HG02642 (cell line): ENCODE data around the gene FAM89A.
"Not testable (repeated sequence)": the region's sequence is repeated elsewhere in the genome, so short reads cannot be mapped to it uniquely, and the experiment has no call there.

Experiments
- ATAC-seq: cut with Tn5 transposase; IDR thresholded peaks from one replicate; pipeline ENCODE4 v1.9.1; 2021; ENCODE audit warnings: mild to moderate bottlenecking; ENCODE audit not compliant: unreplicated experiment, poor library complexity

The FAM89A gene

GRCh38 chr1:231007535-231007934, 32.5 kb downstream of the FAM89A start:
- not testable (repeated sequence) for ATAC-seq

- no peak for ATAC-seq
Observed at GRCh38 chr1:231001892-231002291, 38.2 kb downstream of the FAM89A start.

- no peak for ATAC-seq
Observed at GRCh38 chr1:231000639-231001038, 39.4 kb downstream of the FAM89A start.

- ATAC-seq: no peak
Observed at GRCh38 chr1:231000201-231000600, 39.9 kb downstream of the FAM89A start.

GRCh38 chr1:230994860-230995259, 45.2 kb downstream of the FAM89A start:
- ATAC-seq: no peak

GRCh38 chr1:230992100-230992774, 47.8 kb downstream of the FAM89A start:
- no peak for ATAC-seq

GRCh38 chr1:230987448-230987847, 52.6 kb downstream of the FAM89A start:
- no peak for ATAC-seq

- ATAC-seq: no peak
Observed at GRCh38 chr1:230986976-230987375, 53.1 kb downstream of the FAM89A start.

- no peak for ATAC-seq
Observed at GRCh38 chr1:230985711-230986110, 54.3 kb downstream of the FAM89A start.

- ATAC-seq: not testable (repeated sequence)
Observed at GRCh38 chr1:230984622-230985515, 55.2 kb downstream of the FAM89A start.

- ATAC-seq: no peak
Observed at GRCh38 chr1:230983811-230984210, 56.2 kb downstream of the FAM89A start.

- ATAC-seq: no peak
Observed at GRCh38 chr1:230982696-230983095, 57.4 kb downstream of the FAM89A start.

- ATAC-seq: no peak
Observed at GRCh38 chr1:230979952-230980351, 60.1 kb downstream of the FAM89A start.

- no peak for ATAC-seq
Observed at GRCh38 chr1:230979389-230979716, 60.7 kb downstream of the FAM89A start.

- peak; percentile 95 for ATAC-seq
Observed at GRCh38 chr1:230978491-230979388, 61.3 kb downstream of the FAM89A start, which contains the start of the genes ARV1 and TTC13. ARV1 (plus strand) TSS chr1:230979094; CDS start chr1:230979106, 12 bp downstream. TTC13 (minus strand) TSS chr1:230978861; CDS start chr1:230978830, 31 bp downstream.

- peak; percentile 15 for ATAC-seq
Observed at GRCh38 chr1:230977761-230978490, 62.1 kb downstream of the FAM89A start.

- ATAC-seq: no peak
Observed at GRCh38 chr1:230976825-230977747, 63.0 kb downstream of the FAM89A start.

GRCh38 chr1:230976360-230976759, 63.7 kb downstream of the FAM89A start:
- no peak for ATAC-seq

- no peak for ATAC-seq
Observed at GRCh38 chr1:230975636-230976035, 64.4 kb downstream of the FAM89A start.
